NCI-H1105 (cell line): Measurements from ENCODE around the gene IGFBP2.

Experiments
- DNase-seq: peaks from one replicate; lab custom pipeline; 2025; lab: John Stamatoyannopoulos, UW

Gene IGFBP2

DNA sequence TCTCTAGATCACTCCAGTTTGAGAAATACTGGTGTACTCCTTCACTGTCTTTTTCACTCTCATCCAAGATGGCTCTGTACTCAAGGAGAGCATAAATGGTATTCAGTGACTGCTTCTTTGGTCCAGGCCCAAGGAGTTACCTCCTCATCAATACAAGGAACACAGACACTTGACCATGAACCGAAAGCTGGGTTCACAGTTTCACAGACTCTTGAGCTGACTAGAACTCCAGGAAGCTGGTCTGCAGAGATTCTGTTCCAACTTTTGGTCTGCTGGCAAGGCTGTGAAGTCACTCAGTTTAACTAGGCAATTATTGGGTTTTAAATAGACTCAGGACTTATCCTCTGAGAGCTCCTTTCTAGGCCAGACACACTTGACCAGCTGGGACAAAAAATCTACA lies 69.5 kb downstream of the IGFBP2 start:
- no peak for DNase-seq

DNA sequence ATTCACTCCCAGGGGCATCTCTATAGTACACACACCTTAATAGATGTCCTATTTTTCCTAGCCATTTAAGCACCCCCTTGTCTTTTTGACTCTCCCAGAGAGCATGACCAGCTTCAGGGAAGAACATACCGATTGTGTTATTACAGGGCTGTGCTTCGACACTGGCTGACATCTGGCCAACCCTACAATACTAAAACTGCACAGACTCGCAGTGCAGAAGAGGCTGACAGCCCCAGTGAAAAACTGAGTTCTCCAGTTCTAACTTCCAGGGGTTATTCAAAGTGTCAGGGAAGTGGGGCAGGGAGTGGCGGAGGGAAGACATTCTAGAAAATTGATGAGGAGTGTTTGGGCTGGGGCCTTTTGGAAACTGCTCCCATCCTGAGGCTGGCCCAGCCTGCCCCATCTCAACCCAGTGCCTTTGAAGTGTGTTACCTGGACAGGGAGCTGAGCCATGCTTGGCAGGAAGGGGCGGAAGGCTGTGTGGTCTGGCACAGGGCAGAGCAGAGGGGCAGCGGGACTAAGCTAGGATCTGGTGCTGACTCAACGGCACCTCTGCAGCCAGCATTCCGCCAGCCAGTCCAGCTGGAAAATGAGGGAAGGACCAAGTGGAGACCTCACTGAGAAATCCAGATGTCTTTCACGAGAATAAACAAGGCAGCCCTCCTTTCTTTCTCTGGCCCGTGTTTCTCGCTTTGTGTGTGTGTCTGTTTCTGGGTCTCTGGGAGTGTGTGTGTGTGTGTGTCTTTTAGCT lies 77.5 kb downstream of the IGFBP2 start:
- DNase-seq = no peak

DNA sequence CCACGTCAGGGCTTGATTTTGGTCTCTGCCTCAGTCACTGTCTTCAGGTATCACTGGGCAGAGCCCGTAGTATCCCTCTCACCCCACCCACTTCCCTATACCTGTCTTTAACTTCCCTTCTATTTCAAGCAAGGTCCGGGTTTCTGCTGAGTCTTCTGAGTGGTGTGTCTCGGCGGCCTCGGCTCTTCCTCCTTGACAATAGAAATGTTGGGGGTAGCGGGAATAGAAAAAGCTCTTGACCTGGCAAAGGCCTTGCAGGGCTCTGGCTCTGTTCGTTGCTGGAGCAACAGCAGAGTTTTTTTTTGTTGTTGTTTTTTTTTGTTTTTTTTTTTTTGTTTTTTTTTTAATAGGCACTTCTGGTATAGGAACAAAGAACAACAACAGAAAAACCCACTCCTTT lies 78.1 kb downstream of the IGFBP2 start:
- DNase-seq = no peak

DNA sequence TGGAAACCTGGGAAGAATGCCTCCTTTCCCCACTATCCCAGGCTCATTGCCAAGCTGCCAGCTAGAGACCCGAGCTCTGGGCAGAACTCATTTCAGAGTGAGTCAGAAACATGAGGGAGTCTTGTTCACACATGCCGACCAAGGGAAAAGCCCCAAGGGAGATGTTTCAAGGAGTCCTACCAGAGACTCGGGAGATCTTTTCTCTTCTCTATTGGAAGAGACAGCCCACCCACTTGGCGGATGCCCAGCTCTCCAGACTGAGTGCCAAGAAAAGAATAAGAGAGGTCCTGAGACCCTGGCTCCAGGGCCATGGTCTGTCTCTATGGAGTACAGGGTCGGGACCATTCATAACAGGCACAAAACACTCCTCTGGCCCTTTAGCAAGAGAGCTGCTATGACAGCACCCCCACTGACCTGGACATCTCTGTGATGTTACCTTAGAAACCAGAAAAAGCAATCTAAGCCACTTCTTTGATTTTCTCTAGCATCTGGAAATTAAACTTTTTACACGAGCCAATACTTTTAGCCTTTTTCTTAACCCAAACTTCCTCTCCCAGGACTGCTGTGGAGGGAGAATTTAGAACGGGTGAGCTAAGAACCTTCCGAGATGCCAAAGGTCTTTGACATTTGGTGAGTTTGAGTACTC lies 80.6 kb downstream of the IGFBP2 start:
- no peak for DNase-seq
